ENCODE data around the gene PLEK2. TPM values are rescaled to one million over a fixed set of nuclear protein-coding genes. Genes with fewer than 3 reads are reported as not detected.
"Not testable (repeated sequence)": the region's sequence is repeated elsewhere in the genome, so short reads cannot be mapped to it uniquely, and the experiment has no call there.

PLEK2 gene
- total RNA-seq, 6 experiments from 2014 or later: 8.3 to 16.2 (median 12.1) TPM

- H3K36me3 ChIP-seq: peaks cover 0 to 53% (median 12%) of the 10 kb centered on the region in 4 donors
- no peak overlapping the region for H3K4me3 ChIP-seq
- no peak overlapping the region for H3K27ac ChIP-seq
- no peaks in the 10 kb centered on the region for H3K27me3 ChIP-seq
- no peak for TF ChIP-seq CTCF (IDR thresholded peaks at IDR 0.05)
- TF ChIP-seq POLR2A (IDR thresholded peaks at IDR 0.05): no peak
- WGBS (ENCODE audit: insufficient coverage, low coverage, low lambda C conversion rate, missing lambda C conversion rate): 90% methylated on average over 5 of the region's 5 CpGs
- no peaks in the 10 kb centered on the region for H3K4me1 ChIP-seq
- ATAC-seq: no peak
- H3K9me3 ChIP-seq: no peaks in the 10 kb centered on the region
- intact Hi-C loops (cut with DNase I): no loop called here
- no peak for DNase-seq
Observed at GRCh38 chr14:67352055-67352454, 59.9 kb downstream of the PLEK2 start.

- H3K4me3 ChIP-seq: no peak overlapping the region
- no peak for DNase-seq
- no peak for ATAC-seq
- H3K27ac ChIP-seq: no peak overlapping the region
- H3K4me1 ChIP-seq: no peaks in the 10 kb centered on the region
- TF ChIP-seq POLR2A (IDR thresholded peaks at IDR 0.05): no peak
- TF ChIP-seq CTCF (IDR thresholded peaks at IDR 0.05): no peak
- no peaks in the 10 kb centered on the region for H3K9me3 ChIP-seq
- H3K27me3 ChIP-seq: no peaks in the 10 kb centered on the region
- peaks cover 0 to 68% (median 15%) of the 10 kb centered on the region in 4 donors for H3K36me3 ChIP-seq
- intact Hi-C loops (cut with DNase I): no loop called here
Observed at GRCh38 chr14:67345583-67345982, 66.4 kb downstream of the PLEK2 start.

- no peak overlapping the region for H3K4me3 ChIP-seq
- ATAC-seq (no peak), DNase-seq (no peak)
- WGBS (ENCODE audit: insufficient coverage, low coverage, low lambda C conversion rate, missing lambda C conversion rate): 95% methylated on average over 3 of the region's 4 CpGs
- peaks cover 0 to 65% (median 6%) of the 10 kb centered on the region in 4 donors for H3K36me3 ChIP-seq
- no peaks in the 10 kb centered on the region for H3K27me3 ChIP-seq
- H3K4me1 ChIP-seq: no peaks in the 10 kb centered on the region
- no peak for TF ChIP-seq CTCF (IDR thresholded peaks at IDR 0.05)
- no peak for TF ChIP-seq POLR2A (IDR thresholded peaks at IDR 0.05)
- no peaks in the 10 kb centered on the region for H3K9me3 ChIP-seq
- intact Hi-C loops (cut with DNase I): no loop called here
- no peak overlapping the region for H3K27ac ChIP-seq
Observed at GRCh38 chr14:67343601-67344230, 68.2 kb downstream of the PLEK2 start.

- H3K9me3 ChIP-seq; H3K27me3 ChIP-seq; DNase-seq; H3K4me1 ChIP-seq; ATAC-seq; intact Hi-C loops (cut with DNase I); H3K27ac ChIP-seq; H3K4me3 ChIP-seq: not testable (repeated sequence)
- H3K36me3 ChIP-seq: peaks cover 0 to 64% (median 17%) of the 10 kb centered on the region in 4 donors
- no CpG with 5 or more reads among the region's 31 CpGs for WGBS (ENCODE audit: insufficient coverage, low coverage, low lambda C conversion rate, missing lambda C conversion rate)
Observed at GRCh38 chr14:67341231-67341630, 70.7 kb downstream of the PLEK2 start.

Small RNAs within 50 kb of the gene (microRNA-seq; reads per million reads assigned to microRNA genes)
- gene MIR5694: 0 reads per million in 2 donors

Small RNAs within 50 kb of the gene (small RNA-seq; reads per million reads assigned to genes)
- 0 reads per million in 2 experiments for gene MIR5694
- 0 reads per million in 2 experiments for gene RF00019

Other genes with a start within 250 kb of the PLEK2 start
- under 1 TPM in 2 of 6 experiments, not detected in 4; 0.12 to 0.24 TPM for gene GARIN2, start 222.7 kb downstream of the PLEK2 start, total RNA-seq
- gene PALS1, start 170.7 kb downstream of the PLEK2 start, total RNA-seq: 10 to 100 TPM in 5 of 6 experiments, 1 to 10 TPM in 1; 9.7 to 15.7 (median 14.7) TPM
- 10 to 100 TPM; 20.4 to 37.4 (median 27.9) TPM for gene ATP6V1D, start 52.4 kb downstream of the PLEK2 start, total RNA-seq
- 10 to 100 TPM; 32.8 to 57.8 (median 50.4) TPM for gene EIF2S1, start 51.8 kb downstream of the PLEK2 start, total RNA-seq
- 1 to 10 TPM in 3 of 6 experiments, under 1 TPM in 3; 0.06 to 1.8 (median 1.2) TPM for gene TMEM229B, start 76.6 kb upstream of the PLEK2 start, total RNA-seq
- 1 to 10 TPM; 1.9 to 4.1 (median 3.0) TPM for gene PLEKHH1, start 121.1 kb upstream of the PLEK2 start, total RNA-seq
- 10 to 100 TPM; 12.7 to 16.0 (median 13.8) TPM for gene PIGH, start 188.1 kb upstream of the PLEK2 start, total RNA-seq
- gene ARG2, start 207.8 kb upstream of the PLEK2 start, total RNA-seq: 1 to 10 TPM in 3 of 6 experiments, under 1 TPM in 2, not detected in 1; 0.92 to 3.3 (median 1.7) TPM

All from right lobe of liver (tissue), 6 donors.